Ishikawa (cell line): ENCODE data around the gene NKX1-2.

Source experiments
- CEBPB ChIP-seq: IDR thresholded peaks from 2 replicates; pipeline ENCODE4 v1.6.1; 2012
- CREB1 ChIP-seq: IDR thresholded peaks from 2 replicates; pipeline ENCODE4 v1.6.1; 2012; ENCODE audit warnings: low read depth
- EGR1 ChIP-seq: IDR thresholded peaks from 2 replicates; pipeline ENCODE4 v1.6.1; 2012
- EP300 ChIP-seq: IDR thresholded peaks from 2 replicates; pipeline ENCODE4 v1.6.1; 2012; ENCODE audit warnings: borderline replicate concordance
- FOXM1 ChIP-seq: IDR thresholded peaks from 2 replicates; pipeline ENCODE4 v1.6.1; 2012; ENCODE audit warnings: low read depth, borderline replicate concordance
- NFIC ChIP-seq: IDR thresholded peaks from 2 replicates; pipeline ENCODE4 v1.6.1; 2012
- RAD21 ChIP-seq: IDR thresholded peaks from 2 replicates; pipeline ENCODE4 v1.6.1; 2012; ENCODE audit warnings: low read depth
- TAF1 ChIP-seq: IDR thresholded peaks from 2 replicates; pipeline ENCODE4 v1.6.1; 2012; ENCODE audit warnings: low read depth, mild to moderate bottlenecking
- TCF12 ChIP-seq: IDR thresholded peaks from 2 replicates; pipeline ENCODE4 v1.6.1; 2012; ENCODE audit warnings: low read depth
- TEAD4 ChIP-seq: IDR thresholded peaks from 2 replicates; pipeline ENCODE4 v1.6.1; 2012
- YY1 ChIP-seq: IDR thresholded peaks from 2 replicates; pipeline ENCODE4 v1.6.1; 2012; ENCODE audit warnings: low read depth
- ZBTB7A ChIP-seq: IDR thresholded peaks from 2 replicates; pipeline ENCODE4 v1.6.1; 2012; ENCODE audit warnings: low read depth
- TF ChIP-seq, protein P1 (sequence below): IDR thresholded peaks from 2 replicates; pipeline ENCODE4 v1.6.1; 2012; ENCODE audit warnings: low read depth, mild to moderate bottlenecking
- TF ChIP-seq, protein P2 (sequence below): IDR thresholded peaks from 2 replicates; pipeline ENCODE4 v1.6.1; 2012
- TF ChIP-seq, protein P3 (sequence below): IDR thresholded peaks from 2 replicates; pipeline ENCODE4 v1.6.1; 2012

The NKX1-2 gene

DNA sequence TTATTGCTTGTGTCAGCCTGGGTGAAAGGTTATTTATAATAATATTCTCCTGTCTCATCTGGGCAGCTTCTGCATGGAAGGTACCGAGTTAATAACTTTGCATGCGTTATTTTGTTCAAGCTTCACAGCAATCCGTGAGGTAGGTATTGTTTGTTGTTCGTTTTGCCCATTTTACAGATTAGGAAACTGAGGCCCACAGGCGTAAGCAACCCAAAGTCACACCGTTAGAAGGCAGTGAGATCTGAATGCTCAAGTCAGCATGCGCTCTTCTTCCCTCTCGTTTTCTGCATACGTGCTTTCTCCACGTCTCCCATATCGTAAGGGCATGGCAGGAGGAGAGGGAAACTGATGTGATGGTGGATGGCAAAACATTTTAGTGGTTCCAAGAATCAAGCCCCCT is 45.9 kb upstream of the NKX1-2 start:
- TF ChIP-seq, protein P1, sequence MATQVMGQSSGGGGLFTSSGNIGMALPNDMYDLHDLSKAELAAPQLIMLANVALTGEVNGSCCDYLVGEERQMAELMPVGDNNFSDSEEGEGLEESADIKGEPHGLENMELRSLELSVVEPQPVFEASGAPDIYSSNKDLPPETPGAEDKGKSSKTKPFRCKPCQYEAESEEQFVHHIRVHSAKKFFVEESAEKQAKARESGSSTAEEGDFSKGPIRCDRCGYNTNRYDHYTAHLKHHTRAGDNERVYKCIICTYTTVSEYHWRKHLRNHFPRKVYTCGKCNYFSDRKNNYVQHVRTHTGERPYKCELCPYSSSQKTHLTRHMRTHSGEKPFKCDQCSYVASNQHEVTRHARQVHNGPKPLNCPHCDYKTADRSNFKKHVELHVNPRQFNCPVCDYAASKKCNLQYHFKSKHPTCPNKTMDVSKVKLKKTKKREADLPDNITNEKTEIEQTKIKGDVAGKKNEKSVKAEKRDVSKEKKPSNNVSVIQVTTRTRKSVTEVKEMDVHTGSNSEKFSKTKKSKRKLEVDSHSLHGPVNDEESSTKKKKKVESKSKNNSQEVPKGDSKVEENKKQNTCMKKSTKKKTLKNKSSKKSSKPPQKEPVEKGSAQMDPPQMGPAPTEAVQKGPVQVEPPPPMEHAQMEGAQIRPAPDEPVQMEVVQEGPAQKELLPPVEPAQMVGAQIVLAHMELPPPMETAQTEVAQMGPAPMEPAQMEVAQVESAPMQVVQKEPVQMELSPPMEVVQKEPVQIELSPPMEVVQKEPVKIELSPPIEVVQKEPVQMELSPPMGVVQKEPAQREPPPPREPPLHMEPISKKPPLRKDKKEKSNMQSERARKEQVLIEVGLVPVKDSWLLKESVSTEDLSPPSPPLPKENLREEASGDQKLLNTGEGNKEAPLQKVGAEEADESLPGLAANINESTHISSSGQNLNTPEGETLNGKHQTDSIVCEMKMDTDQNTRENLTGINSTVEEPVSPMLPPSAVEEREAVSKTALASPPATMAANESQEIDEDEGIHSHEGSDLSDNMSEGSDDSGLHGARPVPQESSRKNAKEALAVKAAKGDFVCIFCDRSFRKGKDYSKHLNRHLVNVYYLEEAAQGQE, result no peak
- TF ChIP-seq, protein P2, sequence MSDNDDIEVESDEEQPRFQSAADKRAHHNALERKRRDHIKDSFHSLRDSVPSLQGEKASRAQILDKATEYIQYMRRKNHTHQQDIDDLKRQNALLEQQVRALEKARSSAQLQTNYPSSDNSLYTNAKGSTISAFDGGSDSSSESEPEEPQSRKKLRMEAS, result no peak
- TF ChIP-seq TEAD4 (no peak), TAF1 (no peak), EGR1 (no peak), TCF12 (no peak), ZBTB7A (no peak), YY1 (no peak), CEBPB (no peak), NFIC (no peak), CREB1 (no peak), FOXM1 (no peak), RAD21 (no peak), EP300 (no peak)
- TF ChIP-seq, protein P3, sequence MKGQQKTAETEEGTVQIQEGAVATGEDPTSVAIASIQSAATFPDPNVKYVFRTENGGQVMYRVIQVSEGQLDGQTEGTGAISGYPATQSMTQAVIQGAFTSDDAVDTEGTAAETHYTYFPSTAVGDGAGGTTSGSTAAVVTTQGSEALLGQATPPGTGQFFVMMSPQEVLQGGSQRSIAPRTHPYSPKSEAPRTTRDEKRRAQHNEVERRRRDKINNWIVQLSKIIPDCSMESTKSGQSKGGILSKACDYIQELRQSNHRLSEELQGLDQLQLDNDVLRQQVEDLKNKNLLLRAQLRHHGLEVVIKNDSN, result no peak

DNA sequence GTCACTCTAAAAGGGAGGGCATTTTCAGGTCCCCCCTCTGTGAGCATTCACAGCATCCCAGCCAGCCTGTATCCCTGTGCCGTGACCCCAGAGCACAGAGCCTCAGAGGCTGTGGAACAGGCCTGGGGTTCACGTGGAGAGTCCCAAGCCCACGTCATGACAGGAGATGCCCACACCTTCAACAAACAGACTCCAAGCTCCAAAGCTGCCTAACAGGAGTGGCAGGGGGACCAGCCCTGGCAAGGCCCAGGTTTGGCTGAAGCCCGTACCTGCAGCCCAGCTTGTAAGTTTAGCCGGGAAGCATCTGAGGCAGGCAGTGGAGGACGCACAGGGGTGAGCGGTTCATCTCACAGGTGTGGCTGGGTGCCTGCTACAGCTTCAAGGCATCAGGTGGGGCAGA is 45.3 kb upstream of the NKX1-2 start:
- TF ChIP-seq, protein P1, result no peak
- TF ChIP-seq EGR1 (no peak), NFIC (no peak), TEAD4 (no peak), FOXM1 (no peak), CEBPB (no peak), YY1 (no peak), ZBTB7A (no peak), EP300 (no peak), TCF12 (no peak), CREB1 (no peak)
- TF ChIP-seq, protein P3, result no peak

- TF ChIP-seq CEBPB, result no peak
- TF ChIP-seq EP300, result no peak
- no peak for TF ChIP-seq TAF1
- TF ChIP-seq, protein P3, result no peak
- no peak for TF ChIP-seq FOXM1
- TF ChIP-seq, protein P2, result no peak
- TF ChIP-seq YY1, result no peak
- TF ChIP-seq RAD21, result no peak
- no peak for TF ChIP-seq ZBTB7A
These were observed 44.4 kb upstream of the NKX1-2 start for GRCh38 chr10:124494046-124494807.

GRCh38 chr10:124493214-124493882 is 43.5 kb upstream of the NKX1-2 start:
- TF ChIP-seq RAD21, result no peak
- no peak for TF ChIP-seq EP300
- TF ChIP-seq, protein P2, result no peak
- TF ChIP-seq, protein P1, result no peak
- no peak for TF ChIP-seq ZBTB7A
- TF ChIP-seq TCF12, result no peak
- TF ChIP-seq, protein P3, result no peak
- TF ChIP-seq YY1, result no peak
